NCI-H2196 (cell line): ENCODE measurements around the gene MIGA2.

Experiments
- DNase-seq: peaks from one replicate; lab custom pipeline; 2025; ENCODE audit not compliant: unreplicated experiment; lab: John Stamatoyannopoulos, UW

Gene MIGA2

GRCh38 chr9:129070696-129071525, 34.5 kb downstream of the MIGA2 start:
- DNase-seq: no peak

- no peak for DNase-seq
These were observed 35.2 kb downstream of the MIGA2 start for GRCh38 chr9:129071526-129072126.

GRCh38 chr9:129072171-129072570, 35.7 kb downstream of the MIGA2 start:
- no peak for DNase-seq

- DNase-seq: no peak
These were observed 37.0 kb downstream of the MIGA2 start for GRCh38 chr9:129073404-129073803.

- no peak for DNase-seq
These were observed 37.7 kb downstream of the MIGA2 start for GRCh38 chr9:129074106-129074505.

GRCh38 chr9:129075996-129076639, 39.7 kb downstream of the MIGA2 start:
- no peak for DNase-seq

GRCh38 chr9:129076640-129077037, 40.2 kb downstream of the MIGA2 start:
- no peak for DNase-seq

GRCh38 chr9:129077236-129077635, 40.8 kb downstream of the MIGA2 start:
- DNase-seq: no peak

- DNase-seq: no peak
These were observed 42.5 kb downstream of the MIGA2 start for GRCh38 chr9:129078691-129079503.

- DNase-seq: no peak
These were observed 43.4 kb downstream of the MIGA2 start for GRCh38 chr9:129079829-129080228.

GRCh38 chr9:129080298-129080600, 43.8 kb downstream of the MIGA2 start:
- DNase-seq: no peak

- peak; percentile 98 for DNase-seq
These were observed 44.4 kb downstream of the MIGA2 start, which contains the start of gene DOLPP1 for GRCh38 chr9:129080601-129081387. TSS of gene DOLPP1 (plus strand) at chr9:129081111. CDS start at chr9:129081132, 21 bp downstream.

GRCh38 chr9:129081388-129081904, 45.0 kb downstream of the MIGA2 start:
- DNase-seq: no peak

GRCh38 chr9:129084087-129084486, 47.7 kb downstream of the MIGA2 start:
- DNase-seq: no peak

- DNase-seq: no peak
These were observed 52.8 kb downstream of the MIGA2 start for GRCh38 chr9:129089246-129089645.

GRCh38 chr9:129093602-129094386, 57.4 kb downstream of the MIGA2 start:
- no peak for DNase-seq

- DNase-seq: no peak
These were observed 58.2 kb downstream of the MIGA2 start for GRCh38 chr9:129094387-129095169.

- no peak for DNase-seq
These were observed 58.8 kb downstream of the MIGA2 start for GRCh38 chr9:129095170-129095667.

- DNase-seq: no peak
These were observed 59.5 kb downstream of the MIGA2 start for GRCh38 chr9:129095908-129096307.
